NCI-H82 treated with DMSO at 0.1 percent for 48 hours (cell line): ENCODE measurements around the gene CHURC1.

Experiments
- DNase-seq: peaks from one replicate; lab custom pipeline; 2025; ENCODE audit not compliant: unreplicated experiment; lab: John Stamatoyannopoulos, UW

CHURC1 gene

GRCh38 chr14:64937821-64938193 is 23.6 kb downstream of the CHURC1 start:
- DNase-seq = no peak

DNA sequence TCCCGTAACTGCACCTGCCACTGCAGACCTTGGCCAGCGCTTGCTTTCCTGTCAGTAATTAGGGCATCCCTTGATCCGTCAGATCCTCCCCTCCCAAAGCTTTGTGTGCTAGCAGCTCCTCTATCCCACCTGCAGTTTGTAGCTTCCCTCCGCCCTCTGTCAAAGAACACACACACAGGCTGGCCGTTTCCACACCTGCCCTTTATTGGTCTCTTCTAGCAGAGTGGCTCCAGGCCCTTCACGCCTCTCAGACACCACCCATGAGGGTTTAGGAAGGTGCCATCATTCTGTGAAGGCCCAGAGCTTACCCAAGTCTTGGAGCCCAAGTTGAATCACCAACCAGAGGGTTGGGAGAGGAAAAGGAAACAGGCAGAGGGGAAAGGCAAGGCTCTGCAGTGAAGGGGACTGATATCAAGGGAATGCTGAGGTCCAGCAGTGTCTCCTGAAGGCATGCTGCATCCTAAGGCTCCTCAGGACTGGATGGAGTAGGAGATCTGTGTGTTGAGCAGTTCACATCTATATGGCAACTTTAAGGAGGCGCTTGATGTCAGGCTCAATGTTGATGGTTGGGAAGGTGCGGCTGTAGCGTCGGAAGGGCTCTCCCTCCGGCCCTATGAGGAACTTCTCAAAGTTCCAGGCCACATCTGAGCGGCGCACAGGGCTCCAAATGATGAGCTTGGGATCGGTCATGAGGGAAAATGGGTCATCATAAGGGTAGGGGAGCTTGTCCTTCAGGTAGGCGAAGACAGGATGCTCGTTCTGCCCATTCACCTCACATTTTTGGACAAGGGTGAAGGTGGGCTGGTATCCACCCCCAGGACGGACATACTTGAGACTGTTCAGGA is 24.9 kb downstream of the CHURC1 start:
- no peak for DNase-seq

DNA sequence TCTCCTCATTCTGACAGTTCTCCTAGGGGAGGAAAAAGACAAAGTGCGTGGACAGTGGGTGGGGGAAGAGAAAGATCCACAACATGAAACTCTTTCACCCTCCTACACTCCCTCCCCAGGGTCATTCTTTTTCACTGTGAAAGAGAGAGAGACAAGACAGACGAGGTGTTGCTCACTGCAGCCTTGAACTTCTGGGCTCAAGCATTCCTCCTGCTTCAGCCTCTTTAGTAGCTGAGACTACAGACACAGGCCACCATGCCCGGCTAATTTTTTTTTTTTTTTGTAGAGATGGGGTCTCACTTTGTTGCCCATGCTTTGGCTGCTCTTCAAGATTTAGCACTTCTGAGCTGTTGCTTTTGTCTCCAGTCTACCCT is 25.5 kb downstream of the CHURC1 start:
- DNase-seq = no peak

DNA sequence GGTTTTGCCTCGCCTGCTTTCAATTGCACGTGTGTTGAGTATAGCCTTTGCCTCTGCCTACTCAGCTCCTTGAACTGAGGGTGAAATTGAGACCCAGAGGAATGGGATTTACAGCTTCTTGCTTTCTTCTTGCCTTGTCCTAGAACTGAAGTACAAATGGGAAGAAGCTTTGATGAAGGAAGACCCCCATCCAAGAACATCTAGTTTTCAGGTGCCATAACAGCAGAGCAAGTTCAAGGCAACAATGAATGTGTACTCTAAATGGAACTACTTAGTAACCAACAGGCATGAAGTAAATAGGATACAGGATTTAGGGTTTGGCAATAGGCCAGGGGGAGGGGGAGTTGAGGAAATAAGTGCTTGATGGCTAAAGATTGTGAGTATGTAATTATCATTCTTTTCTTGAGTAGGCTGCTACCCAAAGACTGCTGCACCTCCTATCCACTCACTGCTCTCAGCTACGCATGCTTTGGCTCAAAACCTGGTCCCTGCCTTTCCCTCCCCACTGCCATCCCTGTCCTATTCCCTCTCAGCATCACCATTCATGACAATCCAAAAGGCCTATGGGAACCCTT is 26.2 kb downstream of the CHURC1 start:
- DNase-seq = peak; percentile 4

GRCh38 chr14:64942531-64943111 is 28.4 kb downstream of the CHURC1 start, which contains the start of gene GPX2:
Gene GPX2, minus strand, starts transcription at chr14:64942745. Its CDS starts 19 bp downstream, at chr14:64942726.
- no peak for DNase-seq

DNA sequence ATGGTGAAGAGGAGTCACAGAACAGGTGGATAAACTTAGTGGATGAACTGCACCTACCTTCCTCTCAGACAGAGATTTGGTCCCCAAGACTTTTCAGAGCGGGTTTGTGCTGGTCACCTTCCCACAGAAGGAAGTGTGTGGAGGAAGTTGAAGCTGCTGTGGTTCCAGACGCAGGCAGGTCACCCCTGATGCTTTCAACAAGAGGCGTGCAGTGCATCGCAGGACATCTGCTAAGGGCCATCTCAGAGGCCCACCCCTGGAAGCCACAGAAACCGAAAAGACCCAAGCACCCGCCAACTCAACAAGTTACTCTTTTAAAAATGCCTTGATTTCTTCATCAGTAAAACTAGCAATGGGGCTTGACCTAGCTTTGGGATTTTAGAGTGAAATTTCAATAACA is 29.3 kb downstream of the CHURC1 start:
- DNase-seq = no peak

DNA sequence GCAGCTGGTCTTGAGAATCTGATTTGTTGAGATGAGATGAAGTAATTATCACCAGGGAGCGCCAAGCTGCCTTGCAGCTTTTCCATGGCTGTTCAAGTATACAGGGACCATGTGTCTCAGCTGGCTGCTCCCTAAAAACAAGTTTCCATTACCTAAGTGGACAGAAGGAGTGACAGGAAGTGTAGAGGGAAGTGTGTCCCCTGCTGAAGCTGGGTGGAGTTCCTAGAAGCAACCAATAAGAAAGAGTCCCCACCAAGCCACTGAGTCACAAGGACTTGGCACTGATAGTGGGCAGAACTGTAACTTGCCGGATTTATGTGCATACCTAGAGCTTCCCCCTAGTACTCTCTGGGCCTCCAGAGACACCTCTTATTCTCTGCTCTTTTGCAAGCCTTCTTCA is 29.8 kb downstream of the CHURC1 start:
- DNase-seq = no peak

DNA sequence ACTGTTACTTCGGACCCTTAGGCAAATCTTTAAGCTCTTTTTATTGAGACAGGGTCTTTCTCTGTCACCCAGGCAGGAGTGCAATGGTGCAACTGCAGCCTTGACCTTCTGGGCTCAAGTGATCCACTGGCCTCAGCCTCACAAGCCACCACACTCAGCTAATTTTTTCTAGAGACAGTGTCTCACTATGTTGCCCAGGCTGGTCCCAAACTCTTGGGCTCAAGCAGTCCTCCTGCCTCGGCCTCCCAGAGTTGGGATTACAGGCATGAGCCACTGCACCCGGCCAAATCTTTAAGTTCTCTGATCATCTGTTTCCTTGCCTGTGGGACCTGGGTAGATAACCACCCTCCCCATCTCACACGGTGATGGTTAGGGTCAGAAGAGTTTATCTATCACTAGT is 30.6 kb downstream of the CHURC1 start:
- DNase-seq = no peak

DNA sequence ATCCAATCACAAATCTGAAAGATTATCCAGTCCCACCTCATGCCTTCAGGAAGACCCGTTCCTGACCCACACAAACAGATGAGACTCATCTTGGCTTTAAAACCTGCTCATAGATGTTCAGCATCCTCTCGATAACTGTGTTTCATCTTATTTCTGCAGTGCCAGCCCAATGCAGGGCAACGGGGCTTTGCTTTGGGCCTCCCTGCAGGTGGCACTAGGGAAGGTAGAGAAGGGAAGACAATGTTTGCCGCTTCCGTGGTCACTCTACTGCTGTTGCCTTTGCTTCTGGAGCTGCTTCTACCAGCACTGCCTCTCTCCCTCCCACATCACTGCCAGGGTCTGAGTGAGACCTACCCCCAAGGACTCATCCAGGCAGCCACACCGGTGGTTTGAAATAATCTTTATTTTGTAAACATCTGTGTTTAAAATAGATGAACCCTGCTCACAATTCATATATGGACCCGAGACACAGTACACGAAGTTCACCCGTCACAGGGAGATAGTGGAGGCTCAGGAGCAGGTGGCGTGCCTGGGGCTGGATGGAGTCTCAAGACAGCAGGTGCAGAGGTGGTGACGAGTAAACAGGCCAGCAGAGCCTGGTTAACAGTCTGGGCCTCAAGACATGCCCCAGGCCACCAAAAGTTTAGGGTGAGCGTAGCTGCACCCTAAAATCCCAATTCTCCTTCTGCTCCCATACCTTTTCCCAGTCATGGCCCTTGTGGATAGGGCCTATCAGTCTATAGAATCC is 31.4 kb downstream of the CHURC1 start:
- no peak for DNase-seq

DNA sequence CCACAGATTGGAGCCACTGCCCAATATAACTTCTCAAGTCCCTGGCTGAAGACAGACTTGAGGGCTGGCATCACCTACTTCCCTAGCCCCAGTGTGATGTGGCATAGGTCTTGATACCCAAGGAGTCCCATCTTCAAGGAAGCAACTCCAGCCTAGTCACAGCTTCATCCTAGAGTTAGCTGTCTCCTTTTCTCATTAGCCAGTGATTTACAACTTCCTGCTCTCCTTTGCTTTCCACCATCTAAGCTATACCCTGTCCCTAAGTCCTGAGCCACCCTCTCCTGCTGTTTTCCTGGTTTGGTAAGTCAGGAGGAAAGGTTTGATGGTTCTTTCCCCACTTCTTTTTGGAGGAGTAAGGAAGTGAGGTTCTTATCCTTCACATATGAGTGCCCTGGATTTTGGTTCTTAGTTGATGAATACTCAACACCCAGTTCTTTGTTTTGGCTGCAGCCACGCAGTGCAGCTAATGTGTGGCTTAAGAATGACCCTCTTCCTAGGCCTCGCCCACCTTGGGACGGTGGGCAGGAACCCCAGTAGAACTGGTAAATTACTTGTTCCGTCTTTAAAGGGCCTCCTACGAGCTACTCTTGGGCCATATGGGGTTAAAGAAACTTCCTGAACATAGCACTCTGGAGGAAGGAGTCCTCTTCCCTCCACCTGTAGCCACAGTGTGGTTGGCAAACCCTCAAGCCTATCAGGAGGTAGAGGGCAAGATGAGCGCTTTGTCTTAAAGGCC is 32.2 kb downstream of the CHURC1 start:
- DNase-seq = no peak

DNA sequence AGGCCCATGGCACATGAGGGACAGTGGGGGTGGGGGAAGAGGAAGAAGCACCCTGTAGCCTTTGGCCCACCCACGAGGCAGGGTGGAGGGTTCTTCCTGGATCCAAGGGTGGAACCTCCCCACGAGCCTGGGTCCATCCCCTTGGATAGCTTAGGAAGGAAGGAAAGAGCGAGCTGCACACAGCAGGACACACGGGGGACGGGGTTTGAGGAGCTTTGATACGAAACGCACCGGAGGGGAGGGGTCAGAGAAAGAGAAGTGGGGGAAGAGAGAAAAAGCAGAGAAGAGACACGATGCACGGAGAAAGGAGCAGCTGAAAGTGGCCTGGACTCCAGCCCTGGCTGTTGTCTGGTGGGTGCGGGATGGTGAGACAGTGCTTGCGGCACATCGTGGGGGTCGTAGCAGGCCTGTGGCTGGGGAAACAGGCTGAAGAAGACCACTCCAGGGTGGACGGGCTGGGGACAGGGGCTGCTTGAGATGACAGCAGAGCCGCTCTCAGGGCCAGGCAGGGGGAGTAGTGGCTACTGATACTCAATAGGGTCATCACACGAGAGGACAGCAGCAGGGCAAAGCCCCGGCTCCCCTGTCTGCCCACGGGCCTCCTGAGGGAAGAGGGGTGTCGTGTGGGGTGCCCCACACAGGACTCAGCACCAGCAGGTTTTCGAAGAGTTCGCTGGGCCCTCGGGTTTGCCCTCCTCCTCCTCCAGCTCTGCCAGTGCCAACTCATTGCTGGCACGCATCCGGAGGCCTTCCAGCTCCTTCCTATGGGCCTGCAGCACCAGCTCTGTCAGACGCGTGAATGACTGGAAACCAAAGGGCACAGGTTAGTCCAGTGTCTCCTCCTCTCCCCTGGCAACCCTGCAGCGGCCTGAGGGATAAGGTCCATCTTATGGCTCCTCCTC is 33.7 kb downstream of the CHURC1 start:
- no peak for DNase-seq

GRCh38 chr14:64948612-64949210 is 34.5 kb downstream of the CHURC1 start:
- no peak for DNase-seq

- no peak for DNase-seq
Measured at GRCh38 chr14:64950889-64951288, 36.6 kb downstream of the CHURC1 start.

DNA sequence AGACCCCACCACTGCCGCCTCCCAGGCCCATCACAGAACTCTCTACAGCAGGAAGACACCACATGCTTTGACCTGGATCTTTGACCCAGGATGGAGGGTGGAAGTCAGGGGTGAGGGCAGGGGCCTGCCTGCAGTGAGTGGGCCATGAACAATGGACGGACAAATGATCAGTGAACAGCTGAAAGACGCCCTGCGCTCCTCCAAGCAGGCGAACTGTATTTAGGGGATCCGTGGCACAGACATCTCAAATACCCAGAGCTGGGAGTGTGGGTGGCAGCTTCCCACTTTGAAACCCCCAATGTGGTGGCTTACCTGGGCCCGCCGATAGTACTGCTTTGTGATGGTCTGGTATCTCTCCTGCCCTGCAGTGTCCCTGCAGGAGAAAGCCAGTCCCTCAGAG is 37.0 kb downstream of the CHURC1 start:
- DNase-seq = no peak

GRCh38 chr14:64951724-64952123 is 37.5 kb downstream of the CHURC1 start:
- DNase-seq = no peak

DNA sequence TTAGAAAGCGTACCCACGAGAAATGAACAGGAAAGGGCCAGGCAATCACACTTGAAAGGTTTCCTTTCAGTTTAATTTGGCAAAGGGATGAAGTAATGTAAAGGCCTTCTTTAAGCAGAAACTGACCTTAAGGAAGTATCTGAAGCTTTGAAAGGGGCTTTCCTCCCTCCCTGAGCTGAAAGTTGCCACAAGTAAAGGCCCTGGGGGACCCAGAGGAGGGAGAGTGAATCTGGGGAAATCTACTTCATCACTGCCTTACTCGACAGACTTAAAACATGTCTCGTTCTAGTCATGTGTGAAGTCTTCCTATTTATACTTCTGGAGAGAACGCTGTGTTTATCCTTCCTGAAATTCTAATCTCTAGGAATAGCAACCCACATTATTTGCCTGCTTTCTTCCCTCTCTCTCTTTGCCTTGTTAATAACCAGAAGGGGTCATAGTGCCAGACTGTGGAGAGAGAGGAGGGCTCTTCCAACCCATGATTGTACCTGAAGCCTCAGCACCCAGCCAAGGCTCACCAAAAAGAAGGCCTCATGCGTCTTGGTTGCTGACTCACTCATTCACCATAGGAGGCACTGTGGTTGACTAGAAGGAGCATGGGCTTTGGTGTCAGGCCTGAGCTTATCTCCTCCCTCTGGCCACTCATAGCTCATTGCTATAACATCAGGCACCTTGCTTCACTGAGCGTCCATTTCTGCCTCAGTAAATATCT is 38.5 kb downstream of the CHURC1 start:
- no peak for DNase-seq

- no peak for DNase-seq
Measured at GRCh38 chr14:64953310-64953654, 39.0 kb downstream of the CHURC1 start.

GRCh38 chr14:64953661-64954060 is 39.4 kb downstream of the CHURC1 start:
- DNase-seq = no peak
